Body of pancreas (tissue), 4 donors: ENCODE data around the gene CLSTN2.

Experiments
- POLR2A ChIP-seq, 3 donors: fragments of 450-650 bp; IDR thresholded peaks; one replicate each; pipeline ENCODE4 v1.6.1; 2016; ENCODE audit warnings: antibody characterized with exemption in 3 of 3, mild to moderate bottlenecking in 2 of 3
- TF ChIP-seq, protein P1 (sequence below), 7 experiments: fragments of 450-650 bp in 4 of 7; fragments of 200-600 bp in 3 of 7; sonication (generic) in 3 of 7; IDR thresholded peaks; one replicate each; pipeline ENCODE4 v1.5.1; 2016 to 2019; ENCODE audit warnings: antibody characterized with exemption in 7 of 7

DNA sequence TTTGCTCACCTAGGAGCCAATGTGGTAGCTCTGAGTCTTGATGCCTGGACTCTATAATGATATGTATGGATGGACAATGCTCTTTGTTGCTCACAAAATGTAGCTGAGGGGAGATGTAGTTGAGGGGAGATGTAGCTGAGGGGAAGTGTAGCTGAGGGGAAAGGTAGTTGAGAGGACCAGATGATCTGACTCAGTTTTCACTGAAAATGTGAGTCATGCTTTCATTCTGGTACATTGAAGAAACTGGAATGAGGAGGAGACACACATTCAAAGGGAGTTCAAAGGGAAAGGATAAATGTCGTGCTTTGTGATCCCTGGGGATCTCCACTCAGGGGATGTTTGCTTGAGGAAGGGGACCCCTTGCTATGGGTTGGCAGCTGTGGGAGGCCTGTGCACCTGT lies 440.0 kb downstream of the CLSTN2 start:
- TF ChIP-seq, protein P1, sequence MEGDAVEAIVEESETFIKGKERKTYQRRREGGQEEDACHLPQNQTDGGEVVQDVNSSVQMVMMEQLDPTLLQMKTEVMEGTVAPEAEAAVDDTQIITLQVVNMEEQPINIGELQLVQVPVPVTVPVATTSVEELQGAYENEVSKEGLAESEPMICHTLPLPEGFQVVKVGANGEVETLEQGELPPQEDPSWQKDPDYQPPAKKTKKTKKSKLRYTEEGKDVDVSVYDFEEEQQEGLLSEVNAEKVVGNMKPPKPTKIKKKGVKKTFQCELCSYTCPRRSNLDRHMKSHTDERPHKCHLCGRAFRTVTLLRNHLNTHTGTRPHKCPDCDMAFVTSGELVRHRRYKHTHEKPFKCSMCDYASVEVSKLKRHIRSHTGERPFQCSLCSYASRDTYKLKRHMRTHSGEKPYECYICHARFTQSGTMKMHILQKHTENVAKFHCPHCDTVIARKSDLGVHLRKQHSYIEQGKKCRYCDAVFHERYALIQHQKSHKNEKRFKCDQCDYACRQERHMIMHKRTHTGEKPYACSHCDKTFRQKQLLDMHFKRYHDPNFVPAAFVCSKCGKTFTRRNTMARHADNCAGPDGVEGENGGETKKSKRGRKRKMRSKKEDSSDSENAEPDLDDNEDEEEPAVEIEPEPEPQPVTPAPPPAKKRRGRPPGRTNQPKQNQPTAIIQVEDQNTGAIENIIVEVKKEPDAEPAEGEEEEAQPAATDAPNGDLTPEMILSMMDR (IDR thresholded peaks at IDR 0.05): no peak
- no peak for TF ChIP-seq POLR2A (IDR thresholded peaks at IDR 0.05)
